NCI-H2196 (cell line): Measurements from ENCODE around the gene RAVER2.

Experiments
- DNase-seq: peaks from one replicate; lab custom pipeline; 2025; ENCODE audit not compliant: unreplicated experiment; lab: John Stamatoyannopoulos, UW

RAVER2 gene

GRCh38 chr1:64873576-64873975 lies 128.7 kb downstream of the RAVER2 start:
- no peak for DNase-seq

GRCh38 chr1:64874666-64875065 lies 129.8 kb downstream of the RAVER2 start:
- no peak for DNase-seq

- DNase-seq, result no peak
Measured at GRCh38 chr1:64875101-64875500, 130.2 kb downstream of the RAVER2 start.

GRCh38 chr1:64875606-64876005 lies 130.7 kb downstream of the RAVER2 start:
- DNase-seq, result no peak

GRCh38 chr1:64877151-64877550 lies 132.3 kb downstream of the RAVER2 start:
- DNase-seq, result no peak

GRCh38 chr1:64877598-64877997 lies 132.7 kb downstream of the RAVER2 start:
- no peak for DNase-seq

- DNase-seq, result no peak
Measured at GRCh38 chr1:64878090-64878489, 133.2 kb downstream of the RAVER2 start.

GRCh38 chr1:64878931-64879611 lies 134.2 kb downstream of the RAVER2 start:
- no peak for DNase-seq

- DNase-seq, result no peak
Measured at GRCh38 chr1:64880449-64880848, 135.6 kb downstream of the RAVER2 start.

GRCh38 chr1:64881281-64881680 lies 136.4 kb downstream of the RAVER2 start:
- DNase-seq, result no peak
